Activated T-helper 2 cell treated with anti-CD3 and anti-CD28 coated beads, Interferon-gamma antibody, Interleukin-2, Interleukin-4, amounts not matched to agents 10 μg/mL and 5 μg/mL and 100 μg/mL, durations not matched to agents 14 hours and 24 hours and 36 hours (primary cell): ENCODE data around the gene RUSC2. TPM values are rescaled to one million over a fixed set of nuclear protein-coding genes. Genes with fewer than 3 reads are reported as not detected.

Source experiments
- DNase-seq: peaks from one replicate; pipeline ENCODE4 v3.0.0; 2021; ENCODE audit warnings: low spot score
- H3K27ac Mint-ChIP-seq: one replicate; pipeline ENCODE4 v1.8.0; 2021; ENCODE audit warnings: mixed read lengths
- H3K27me3 Mint-ChIP-seq: one replicate; pipeline ENCODE4 v1.8.0; 2021; ENCODE audit warnings: low read depth, mixed read lengths
- H3K36me3 Mint-ChIP-seq: one replicate; pipeline ENCODE4 v1.8.0; 2021; ENCODE audit warnings: low read depth, mixed read lengths
- H3K4me1 Mint-ChIP-seq: one replicate; pipeline ENCODE4 v1.8.0; 2021; ENCODE audit warnings: low read depth, mixed read lengths
- H3K4me3 Mint-ChIP-seq: one replicate; pipeline ENCODE4 v1.8.0; 2021; ENCODE audit warnings: low read depth, mild to moderate bottlenecking, moderate library complexity, mixed read lengths
- H3K9me3 Mint-ChIP-seq: one replicate; pipeline ENCODE4 v1.8.0; 2021; ENCODE audit warnings: mixed read lengths
- intact Hi-C: fragments of 100-400 bp; cut with micrococcal nuclease; formaldehyde crosslinking; loops from one replicate; pipeline ENCODE4 v1.15.1; 2023
- total RNA-seq: library from RNA; stranded (reverse); gene quantifications from 2 replicates; pipeline ENCODE4 v1.2.3, GENCODE V29; 2022

Gene RUSC2
- total RNA-seq, 1 donor from 2014 or later: 5.9 TPM

GRCh38 chr9:35538361-35539234 is 48.7 kb downstream of the RUSC2 start:
- Mint-ChIP-seq H3K36me3 (no peaks in the 10 kb centered on the region), H3K9me3 (no peaks in the 10 kb centered on the region), H3K4me3 (no peak overlapping the region), H3K27me3 (peaks cover 3% of the 10 kb centered on the region), H3K27ac (no peak overlapping the region), H3K4me1 (no peaks in the 10 kb centered on the region)
- intact Hi-C loops: no loop called here
- no peak for DNase-seq

Other genes starting within 250 kb of the RUSC2 start
- gene TESK1, start 115.2 kb downstream of the RUSC2 start, total RNA-seq: 44.5 and 48.0 TPM in 2 replicates
- 11.3 and 11.4 TPM in 2 replicates for gene CD72, start 128.3 kb downstream of the RUSC2 start, total RNA-seq
- gene SIT1, start 160.8 kb downstream of the RUSC2 start, total RNA-seq: 90.2 and 92.1 TPM in 2 replicates
- gene RMRP, start 167.9 kb downstream of the RUSC2 start, total RNA-seq: 5,290 and 6,583 TPM in 2 replicates
- gene CCDC107, start 168.2 kb downstream of the RUSC2 start, total RNA-seq: 23.0 TPM in 2 replicates
- 11.1 and 12.3 TPM in 2 replicates for gene ARHGEF39, start 175.1 kb downstream of the RUSC2 start, total RNA-seq
- 0.89 and 1.2 TPM in 2 replicates for gene CA9, start 183.8 kb downstream of the RUSC2 start, total RNA-seq
- 4.1 and 4.6 TPM in 2 replicates for gene TPM2, start 199.8 kb downstream of the RUSC2 start, total RNA-seq
- gene TLN1, start 242.1 kb downstream of the RUSC2 start, total RNA-seq: 253 and 267 TPM in 2 replicates
- gene CREB3, start 242.6 kb downstream of the RUSC2 start, total RNA-seq: 34.3 and 34.5 TPM in 2 replicates